ENCODE measurements around the gene CARMIL3. TPM values are rescaled to one million over a fixed set of nuclear protein-coding genes. Genes with fewer than 3 reads are reported as not detected.
"Not testable (repeated sequence)": the region's sequence is repeated elsewhere in the genome, so short reads cannot be mapped to it uniquely, and the experiment has no call there.

The CARMIL3 gene
- total RNA-seq, 1 donor from 2014 or later = not detected

DNA sequence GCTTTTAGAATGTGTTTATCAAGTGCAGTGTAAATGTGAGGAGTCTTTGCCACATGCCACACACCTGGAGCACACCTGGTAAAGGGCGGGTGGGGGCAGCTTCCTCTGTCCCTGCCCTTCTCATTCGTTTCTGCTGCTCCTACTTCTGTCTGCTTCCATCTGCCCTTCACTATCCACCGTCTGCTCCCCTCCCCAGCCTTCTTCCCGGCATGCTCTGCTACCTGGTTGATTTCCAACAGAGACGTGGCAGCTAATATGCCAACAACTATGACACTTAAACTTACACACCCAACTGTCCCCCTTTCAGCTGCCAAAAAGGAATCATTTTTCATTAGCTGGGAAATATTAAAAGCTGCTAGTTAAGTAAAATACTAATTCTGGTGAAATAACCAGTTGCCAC lies 9.1 kb upstream of the CARMIL3 start:
- no peak for DNase-seq (ENCODE audit: low read depth)
- TF ChIP-seq, protein P1, sequence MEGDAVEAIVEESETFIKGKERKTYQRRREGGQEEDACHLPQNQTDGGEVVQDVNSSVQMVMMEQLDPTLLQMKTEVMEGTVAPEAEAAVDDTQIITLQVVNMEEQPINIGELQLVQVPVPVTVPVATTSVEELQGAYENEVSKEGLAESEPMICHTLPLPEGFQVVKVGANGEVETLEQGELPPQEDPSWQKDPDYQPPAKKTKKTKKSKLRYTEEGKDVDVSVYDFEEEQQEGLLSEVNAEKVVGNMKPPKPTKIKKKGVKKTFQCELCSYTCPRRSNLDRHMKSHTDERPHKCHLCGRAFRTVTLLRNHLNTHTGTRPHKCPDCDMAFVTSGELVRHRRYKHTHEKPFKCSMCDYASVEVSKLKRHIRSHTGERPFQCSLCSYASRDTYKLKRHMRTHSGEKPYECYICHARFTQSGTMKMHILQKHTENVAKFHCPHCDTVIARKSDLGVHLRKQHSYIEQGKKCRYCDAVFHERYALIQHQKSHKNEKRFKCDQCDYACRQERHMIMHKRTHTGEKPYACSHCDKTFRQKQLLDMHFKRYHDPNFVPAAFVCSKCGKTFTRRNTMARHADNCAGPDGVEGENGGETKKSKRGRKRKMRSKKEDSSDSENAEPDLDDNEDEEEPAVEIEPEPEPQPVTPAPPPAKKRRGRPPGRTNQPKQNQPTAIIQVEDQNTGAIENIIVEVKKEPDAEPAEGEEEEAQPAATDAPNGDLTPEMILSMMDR (conservative IDR thresholded peaks at IDR 0.05; ENCODE audit: low read depth, low read length) = no peak
- no peak overlapping the region for H3K4me3 ChIP-seq (ENCODE audit: low read depth, low read length)

- not testable (repeated sequence) for H3K4me3 ChIP-seq (ENCODE audit: low read depth, low read length); DNase-seq (ENCODE audit: low read depth)
These were observed 2.8 kb upstream of the CARMIL3 start for GRCh38 chr14:24049002-24049401.

DNA sequence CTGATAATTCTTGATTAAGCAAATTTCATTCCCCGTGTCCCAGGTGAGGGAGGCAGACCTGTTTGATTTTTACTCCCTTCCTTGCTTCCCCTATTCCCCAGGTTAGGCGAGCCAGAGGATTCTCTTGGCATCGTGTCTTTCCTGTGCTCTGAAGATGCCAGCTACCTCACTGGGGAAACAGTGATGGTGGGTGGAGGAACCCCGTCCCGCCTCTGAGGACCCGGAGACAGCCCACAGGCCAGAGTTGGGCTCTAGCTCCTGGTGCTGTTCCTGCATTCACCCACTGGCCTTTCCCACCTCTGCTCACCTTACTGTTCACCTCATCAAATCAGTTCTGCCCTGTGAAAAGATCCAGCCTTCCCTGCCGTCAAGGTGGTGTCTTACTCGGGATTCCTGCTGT lies 1.1 kb upstream of the CARMIL3 start:
- H3K4me3 ChIP-seq (ENCODE audit: low read depth, low read length); DNase-seq (ENCODE audit: low read depth): not testable (repeated sequence)

- no peak for DNase-seq (ENCODE audit: low read depth)
- TF ChIP-seq, protein P1 (conservative IDR thresholded peaks at IDR 0.05; ENCODE audit: low read depth, low read length) = no peak
- peak overlapping the region; percentile 60 for H3K4me3 ChIP-seq (ENCODE audit: low read depth, low read length)
These were observed 527 bp upstream of the CARMIL3 start for GRCh38 chr14:24051176-24051788.

GRCh38 chr14:24052656-24053547 lies 1.1 kb downstream of the CARMIL3 start:
- DNase-seq (ENCODE audit: low read depth) = no peak
- peak overlapping the region; percentile 60 for H3K4me3 ChIP-seq (ENCODE audit: low read depth, low read length)
- TF ChIP-seq, protein P1 (conservative IDR thresholded peaks at IDR 0.05; ENCODE audit: low read depth, low read length) = no peak

GRCh38 chr14:24053548-24054323 lies 1.9 kb downstream of the CARMIL3 start:
- TF ChIP-seq, protein P1 (conservative IDR thresholded peaks at IDR 0.05; ENCODE audit: low read depth, low read length) = no peak
- DNase-seq (ENCODE audit: low read depth) = no peak
- no peak overlapping the region for H3K4me3 ChIP-seq (ENCODE audit: low read depth, low read length)

- H3K4me3 ChIP-seq (ENCODE audit: low read depth, low read length) = no peak overlapping the region
- TF ChIP-seq, protein P1 (conservative IDR thresholded peaks at IDR 0.05; ENCODE audit: low read depth, low read length) = no peak
- no peak for DNase-seq (ENCODE audit: low read depth)
These were observed 2.5 kb downstream of the CARMIL3 start for GRCh38 chr14:24054324-24054641.
